ENCODE measurements around the gene LONRF3. TPM values are rescaled to one million over a fixed set of nuclear protein-coding genes. Genes with fewer than 3 reads are reported as not detected.

Gene LONRF3
- total and polyA plus RNA-seq, 2 of the 13 experiments (the other 11 are each of a cell fraction or from before 2014, with no cell fraction given): 4.8 to 11.6 TPM

GRCh38 chrX:118975831-118976598 is 1.6 kb downstream of the LONRF3 start (continued):
- TF ChIP-seq NFIB (CRISPR knock-in tag; IDR thresholded peaks at IDR 0.05; ENCODE audit: borderline replicate concordance) (no peak), GZF1 (CRISPR knock-in tag; IDR thresholded peaks at IDR 0.05) (no peak), MTF1 (CRISPR knock-in tag; IDR thresholded peaks at IDR 0.05) (no peak), PCBP1 (IDR thresholded peaks at IDR 0.05; ENCODE audit: borderline replicate concordance, low read depth, low read length) (no peak), ZFY (CRISPR knock-in tag; IDR thresholded peaks at IDR 0.05) (no peak), ZNF180 (CRISPR knock-in tag; IDR thresholded peaks at IDR 0.05; ENCODE audit: borderline replicate concordance, low read depth) (no peak), MEIS1 (CRISPR knock-in tag; IDR thresholded peaks at IDR 0.05; ENCODE audit: borderline replicate concordance) (no peak), CHD4 (IDR thresholded peaks at IDR 0.05; ENCODE audit: borderline replicate concordance, low read length) (no peak), MLXIP (CRISPR knock-in tag; IDR thresholded peaks at IDR 0.05; ENCODE audit: borderline replicate concordance) (no peak), ISL2 (CRISPR knock-in tag; IDR thresholded peaks at IDR 0.05) (peak; percentile 58; the same call in 1 of the 2 replicates), FOXK2 (IDR thresholded peaks at IDR 0.05) (no peak), MAX (IDR thresholded peaks at IDR 0.05) (peak; percentile 72), ZNF3 (CRISPR knock-in tag; IDR thresholded peaks at IDR 0.05) (no peak), TOPORS (CRISPR knock-in tag; IDR thresholded peaks at IDR 0.05) (no peak), NFE2L1 (CRISPR knock-in tag; IDR thresholded peaks at IDR 0.05; ENCODE audit: borderline replicate concordance) (no peak), NONO (IDR thresholded peaks at IDR 0.05) (no peak), NONO (CRISPR knock-in tag; conservative IDR thresholded peaks at IDR 0.05) (no peak), IRF2 (CRISPR knock-in tag; IDR thresholded peaks at IDR 0.05) (no peak), HIC2 (CRISPR knock-in tag; IDR thresholded peaks at IDR 0.05; ENCODE audit: low read depth) (peak; percentile 39; the same call in 1 of the 2 replicates), POLR2G (IDR thresholded peaks at IDR 0.05; ENCODE audit: low read depth, low read length) (peak; percentile 46; the same call in 1 of the 2 replicates)
- TF ChIP-seq, protein P1, sequence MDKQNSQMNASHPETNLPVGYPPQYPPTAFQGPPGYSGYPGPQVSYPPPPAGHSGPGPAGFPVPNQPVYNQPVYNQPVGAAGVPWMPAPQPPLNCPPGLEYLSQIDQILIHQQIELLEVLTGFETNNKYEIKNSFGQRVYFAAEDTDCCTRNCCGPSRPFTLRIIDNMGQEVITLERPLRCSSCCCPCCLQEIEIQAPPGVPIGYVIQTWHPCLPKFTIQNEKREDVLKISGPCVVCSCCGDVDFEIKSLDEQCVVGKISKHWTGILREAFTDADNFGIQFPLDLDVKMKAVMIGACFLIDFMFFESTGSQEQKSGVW (CRISPR knock-in tag; IDR thresholded peaks at IDR 0.05; ENCODE audit: borderline replicate concordance): no peak
- TF ChIP-seq, protein P2, sequence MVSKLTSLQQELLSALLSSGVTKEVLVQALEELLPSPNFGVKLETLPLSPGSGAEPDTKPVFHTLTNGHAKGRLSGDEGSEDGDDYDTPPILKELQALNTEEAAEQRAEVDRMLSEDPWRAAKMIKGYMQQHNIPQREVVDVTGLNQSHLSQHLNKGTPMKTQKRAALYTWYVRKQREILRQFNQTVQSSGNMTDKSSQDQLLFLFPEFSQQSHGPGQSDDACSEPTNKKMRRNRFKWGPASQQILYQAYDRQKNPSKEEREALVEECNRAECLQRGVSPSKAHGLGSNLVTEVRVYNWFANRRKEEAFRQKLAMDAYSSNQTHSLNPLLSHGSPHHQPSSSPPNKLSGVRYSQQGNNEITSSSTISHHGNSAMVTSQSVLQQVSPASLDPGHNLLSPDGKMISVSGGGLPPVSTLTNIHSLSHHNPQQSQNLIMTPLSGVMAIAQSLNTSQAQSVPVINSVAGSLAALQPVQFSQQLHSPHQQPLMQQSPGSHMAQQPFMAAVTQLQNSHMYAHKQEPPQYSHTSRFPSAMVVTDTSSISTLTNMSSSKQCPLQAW (CRISPR knock-in tag; IDR thresholded peaks at IDR 0.05): no peak; the same call in 1 of the 2 replicates

All from HepG2 (cell line).